Measurements from ENCODE around the gene DEPDC5.

DNA sequence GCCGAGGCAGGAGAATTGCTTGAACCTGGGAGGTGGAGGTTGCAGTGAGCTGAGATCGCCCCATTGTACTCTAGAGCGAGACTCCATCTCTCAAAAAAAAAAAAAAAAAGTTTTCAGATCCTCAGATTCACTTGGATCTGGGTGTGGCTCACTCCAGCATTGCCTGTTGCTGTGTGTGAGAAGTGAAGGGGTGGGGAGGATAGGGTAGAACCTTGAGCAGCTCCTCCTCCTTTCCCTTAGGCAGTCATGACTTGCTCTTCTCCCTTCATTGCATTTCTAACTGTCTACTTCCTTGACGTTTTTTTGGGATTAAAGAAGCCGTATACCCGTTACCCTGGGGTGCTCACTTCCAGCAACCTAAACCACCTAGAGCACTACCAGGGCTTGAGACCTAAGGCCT is 127.4 kb downstream of the DEPDC5 start:
- TF ChIP-seq, protein P1, sequence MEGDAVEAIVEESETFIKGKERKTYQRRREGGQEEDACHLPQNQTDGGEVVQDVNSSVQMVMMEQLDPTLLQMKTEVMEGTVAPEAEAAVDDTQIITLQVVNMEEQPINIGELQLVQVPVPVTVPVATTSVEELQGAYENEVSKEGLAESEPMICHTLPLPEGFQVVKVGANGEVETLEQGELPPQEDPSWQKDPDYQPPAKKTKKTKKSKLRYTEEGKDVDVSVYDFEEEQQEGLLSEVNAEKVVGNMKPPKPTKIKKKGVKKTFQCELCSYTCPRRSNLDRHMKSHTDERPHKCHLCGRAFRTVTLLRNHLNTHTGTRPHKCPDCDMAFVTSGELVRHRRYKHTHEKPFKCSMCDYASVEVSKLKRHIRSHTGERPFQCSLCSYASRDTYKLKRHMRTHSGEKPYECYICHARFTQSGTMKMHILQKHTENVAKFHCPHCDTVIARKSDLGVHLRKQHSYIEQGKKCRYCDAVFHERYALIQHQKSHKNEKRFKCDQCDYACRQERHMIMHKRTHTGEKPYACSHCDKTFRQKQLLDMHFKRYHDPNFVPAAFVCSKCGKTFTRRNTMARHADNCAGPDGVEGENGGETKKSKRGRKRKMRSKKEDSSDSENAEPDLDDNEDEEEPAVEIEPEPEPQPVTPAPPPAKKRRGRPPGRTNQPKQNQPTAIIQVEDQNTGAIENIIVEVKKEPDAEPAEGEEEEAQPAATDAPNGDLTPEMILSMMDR (IDR thresholded peaks at IDR 0.05): no peak
- TF ChIP-seq POLR2A (IDR thresholded peaks at IDR 0.05): no peak
- TF ChIP-seq EP300 (IDR thresholded peaks at IDR 0.05): no peak

Data from tibial nerve (tissue), 4 donors.